Suppressor macrophage treated with lipopolysaccharide for 1 hour (primary cell): ENCODE results near the gene LRRTM4.

Source experiments
- DNase-seq, 3 donors: peaks; one replicate each; pipeline ENCODE4 v3.0.0-alpha.2; 2020 to 2022

LRRTM4 gene

GRCh38 chr2:77521931-77522470 lies at the start of gene LRRTM4:
Gene LRRTM4, minus strand, starts transcription at chr2:77522376.
- no peak for DNase-seq

DNA sequence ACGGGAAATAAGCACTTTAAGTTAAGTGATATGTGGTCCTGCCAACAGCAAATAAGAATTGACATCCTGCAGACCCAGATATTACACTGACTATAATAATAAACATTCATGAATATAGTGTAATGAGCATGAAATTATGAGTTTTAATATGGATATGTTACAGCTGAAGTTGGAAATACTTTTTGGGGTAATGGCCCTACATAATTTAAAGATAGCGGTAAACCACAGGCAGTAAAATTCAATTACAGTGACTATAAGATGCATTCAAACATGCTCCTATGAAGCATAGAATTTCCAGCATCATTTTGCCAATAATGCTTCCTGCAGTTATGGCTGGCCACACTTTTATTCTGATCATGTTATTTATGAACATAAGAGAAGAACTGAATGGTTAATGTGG lies 49.4 kb upstream of the LRRTM4 start:
- DNase-seq = no peak

GRCh38 chr2:77567723-77568122 lies 45.5 kb upstream of the LRRTM4 start:
- DNase-seq = no peak

GRCh38 chr2:77566582-77566981 lies 44.4 kb upstream of the LRRTM4 start:
- no peak for DNase-seq

DNA sequence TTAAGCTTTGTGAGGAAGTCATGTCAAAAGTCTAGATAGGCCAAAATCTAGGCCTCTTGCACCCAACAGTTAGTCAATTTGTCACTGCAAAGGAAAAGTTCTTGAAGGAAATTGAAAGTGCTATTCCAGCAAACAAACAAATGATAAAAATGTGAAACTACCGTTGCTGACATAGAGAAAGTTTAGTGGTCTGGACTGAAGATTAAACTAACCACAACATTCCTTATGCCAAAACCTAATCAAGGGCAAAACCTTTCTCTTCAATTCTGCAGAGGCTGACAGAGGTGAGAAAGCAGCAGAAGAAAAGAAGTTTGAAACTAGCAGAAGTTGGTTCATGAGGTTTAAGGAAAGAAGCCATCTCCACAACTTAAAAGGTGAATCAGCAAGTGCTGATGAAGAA lies 44.0 kb upstream of the LRRTM4 start:
- DNase-seq = no peak

- no peak for DNase-seq
Observed at GRCh38 chr2:77552956-77553355, 30.8 kb upstream of the LRRTM4 start.

DNA sequence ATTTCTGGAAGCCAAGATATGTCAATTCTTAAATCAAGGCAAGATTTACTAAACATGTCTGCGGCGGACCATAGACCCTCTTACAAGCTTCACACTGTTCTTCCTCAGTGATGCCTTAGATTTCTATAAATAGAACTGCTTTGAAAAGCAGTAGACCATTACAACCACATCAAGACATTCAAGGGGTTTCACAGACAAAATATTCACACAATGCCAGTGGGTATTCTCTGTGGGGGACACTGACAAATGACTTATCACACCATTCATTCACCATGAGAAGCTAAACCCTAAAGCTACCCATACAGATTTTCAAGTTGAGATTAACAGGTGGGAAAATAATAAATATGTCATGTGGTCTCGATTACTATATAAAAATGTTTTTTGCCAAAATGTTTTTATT lies 15.9 kb upstream of the LRRTM4 start:
- DNase-seq = no peak

DNA sequence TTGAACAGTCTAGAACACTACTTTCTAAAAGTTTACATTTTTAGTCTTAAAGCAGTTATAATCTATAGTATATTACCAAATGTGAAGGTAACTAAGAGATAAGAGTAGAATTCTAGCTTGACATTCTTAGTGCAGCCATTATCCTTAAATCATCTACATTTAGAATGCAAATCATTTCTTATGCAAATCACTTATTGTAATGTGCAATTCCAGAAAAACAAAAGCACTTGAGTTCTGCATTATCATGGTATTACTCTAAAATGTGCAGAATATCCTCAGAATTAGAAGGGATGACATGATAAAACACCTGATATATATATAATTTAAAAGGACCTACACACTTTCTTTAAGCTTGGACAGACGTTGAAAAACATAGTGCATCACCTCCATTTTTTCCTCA lies 712 bp upstream of the LRRTM4 start:
- no peak for DNase-seq

- no peak for DNase-seq
Observed at GRCh38 chr2:77521548-77521891, 656 bp downstream of the LRRTM4 start.

DNA sequence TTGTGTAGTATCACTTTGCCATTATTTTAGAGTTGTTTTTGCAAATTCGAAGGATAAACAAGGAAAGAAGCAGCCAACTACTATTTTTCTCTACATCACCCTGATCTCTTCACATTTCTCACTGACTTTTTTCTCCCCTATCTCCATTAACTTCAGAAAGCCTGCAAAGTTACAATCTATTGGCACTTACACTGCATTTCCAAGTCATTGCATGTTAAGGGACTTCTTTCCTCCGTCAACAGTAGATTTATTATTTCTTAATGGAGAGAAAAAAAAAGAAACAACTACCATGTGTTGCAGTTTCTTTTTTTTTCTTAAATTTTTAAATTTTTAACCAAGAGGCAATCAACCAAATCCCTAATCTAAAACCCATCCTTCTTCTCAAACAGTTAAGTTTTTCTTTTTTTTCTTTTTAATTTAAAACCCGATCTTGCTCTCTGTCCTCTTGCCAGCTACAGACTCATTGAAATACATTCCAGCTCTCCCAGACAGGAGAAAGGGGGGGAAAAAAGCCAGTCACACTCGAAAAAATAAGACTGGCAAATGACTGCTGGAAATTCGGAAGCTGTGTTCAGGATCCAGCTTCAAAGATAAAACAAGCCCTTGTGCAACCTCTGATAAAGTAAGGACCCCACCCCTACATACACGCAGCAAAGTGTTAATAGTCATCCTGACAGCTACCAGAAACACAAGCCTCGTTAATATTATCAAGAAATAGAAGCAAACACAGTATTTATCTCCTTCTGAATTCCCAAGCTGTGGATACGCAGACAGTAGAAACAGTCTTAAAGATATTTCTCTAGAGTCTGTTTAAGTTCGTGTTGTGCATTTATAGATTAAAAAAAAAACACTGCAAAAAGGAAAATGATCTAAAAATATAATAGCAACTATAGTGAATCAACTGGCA lies 1.3 kb downstream of the LRRTM4 start:
- DNase-seq = no peak

DNA sequence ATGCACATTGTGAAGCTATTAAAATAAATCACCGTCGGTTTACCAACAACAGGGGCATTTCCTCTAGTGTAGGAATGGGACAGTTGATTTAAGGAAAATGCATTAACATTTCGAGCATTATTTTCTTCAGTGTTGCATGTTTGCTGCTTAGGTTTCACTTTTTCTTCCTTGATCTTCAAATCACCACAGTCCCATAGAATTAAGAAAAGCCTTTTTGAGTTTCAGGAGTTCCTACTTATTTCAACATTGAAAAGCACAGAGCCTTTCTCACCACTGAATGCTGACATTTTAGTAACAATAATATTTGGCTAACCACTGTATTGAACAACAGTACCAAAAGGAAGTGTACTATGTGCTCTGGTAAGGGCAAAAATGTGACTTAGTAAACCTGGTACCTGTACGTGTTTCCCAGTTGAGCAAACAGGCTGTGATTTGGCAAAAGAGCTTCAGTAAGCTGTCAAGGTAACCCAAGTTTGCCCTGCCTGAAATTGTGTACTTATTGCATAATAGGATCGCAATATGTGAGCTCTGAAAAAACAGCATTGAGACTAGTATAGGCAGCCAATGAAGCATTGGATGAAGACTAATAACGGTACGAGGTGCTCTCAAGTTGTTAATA lies 2.2 kb downstream of the LRRTM4 start:
- no peak for DNase-seq

- DNase-seq = no peak
Observed at GRCh38 chr2:77519164-77519887, 2.9 kb downstream of the LRRTM4 start.

- DNase-seq = no peak
Observed at GRCh38 chr2:77518311-77518710, 3.9 kb downstream of the LRRTM4 start.

DNA sequence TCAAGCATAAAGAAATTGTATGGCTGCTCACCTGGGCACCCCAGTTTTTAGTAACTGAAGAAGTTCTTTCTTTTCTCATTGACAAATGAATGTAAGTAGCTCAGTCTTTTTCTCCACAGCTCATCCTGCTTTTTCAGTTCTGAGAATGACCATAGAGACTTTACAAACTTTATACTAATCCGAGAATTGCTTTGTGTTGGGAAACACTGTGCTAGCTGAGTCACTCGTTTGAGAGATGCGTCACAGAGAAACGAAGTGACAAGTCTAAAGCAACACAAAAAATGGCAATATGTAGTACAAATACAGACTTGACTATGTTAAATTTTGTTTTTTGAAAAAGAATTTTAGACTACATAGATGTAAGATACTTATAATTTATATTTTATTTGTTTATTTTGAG lies 9.0 kb downstream of the LRRTM4 start:
- no peak for DNase-seq

- DNase-seq = no peak
Observed at GRCh38 chr2:77512507-77512906, 9.7 kb downstream of the LRRTM4 start.

GRCh38 chr2:77508511-77508910 lies 13.7 kb downstream of the LRRTM4 start:
- DNase-seq = no peak

GRCh38 chr2:77507657-77508056 lies 14.5 kb downstream of the LRRTM4 start:
- DNase-seq = no peak

DNA sequence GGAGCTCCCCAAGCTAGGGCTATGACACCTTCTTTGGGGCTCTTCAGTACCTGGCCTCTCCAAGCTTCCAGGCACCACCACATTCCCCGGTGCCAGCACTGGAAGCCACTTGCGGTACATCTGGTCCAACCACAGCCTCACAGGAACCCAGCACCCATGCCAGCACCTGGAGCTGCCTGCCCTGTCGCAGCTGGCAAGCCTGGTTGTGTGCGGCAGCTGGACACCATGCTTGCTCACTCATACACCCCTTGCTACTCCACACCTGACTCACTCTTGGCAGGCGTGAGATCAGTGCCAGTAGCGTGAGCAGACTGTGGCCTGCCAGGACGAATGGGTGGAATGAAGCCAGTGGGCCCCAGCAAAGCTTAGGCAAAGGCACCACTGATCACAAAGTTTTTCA lies 34.0 kb downstream of the LRRTM4 start:
- no peak for DNase-seq

- DNase-seq = no peak
Observed at GRCh38 chr2:77487074-77487803, 34.9 kb downstream of the LRRTM4 start.

DNA sequence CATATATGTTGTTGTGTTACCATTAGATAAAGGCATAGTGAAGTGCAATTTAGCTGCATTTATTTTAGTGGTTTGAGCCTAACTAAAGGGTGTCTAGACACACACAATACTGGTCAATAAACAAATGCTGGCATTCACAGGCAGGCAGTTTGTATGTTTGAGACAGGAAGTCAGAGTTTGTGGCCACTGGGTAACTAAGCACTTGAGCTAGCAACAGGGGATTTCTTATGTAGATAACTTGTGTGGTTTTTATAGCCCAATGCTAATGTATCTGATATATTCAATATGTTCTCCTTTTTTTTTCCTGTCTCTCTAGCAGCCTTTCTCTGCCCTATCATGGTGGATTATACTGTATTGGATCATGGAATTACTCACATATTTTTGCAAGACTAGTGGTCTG lies 38.1 kb downstream of the LRRTM4 start:
- DNase-seq = no peak

DNA sequence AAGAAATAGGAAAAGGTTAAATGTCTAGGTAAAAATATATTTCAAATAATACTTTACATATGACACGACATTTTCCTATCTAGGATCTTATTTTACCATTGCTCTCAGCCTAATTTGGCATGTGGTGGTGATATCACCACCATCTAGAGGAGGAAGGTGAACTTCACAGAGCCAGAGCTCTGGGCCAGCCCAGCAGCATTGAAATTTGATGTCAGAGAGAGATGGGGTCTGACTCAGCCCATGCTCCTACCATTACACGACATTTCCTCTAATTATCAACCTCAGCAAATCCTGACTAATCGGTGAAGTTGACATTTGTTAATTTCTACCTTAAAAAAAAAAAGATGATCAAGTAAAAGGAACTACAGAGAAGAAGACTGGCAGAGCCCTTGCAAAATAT lies 42.3 kb downstream of the LRRTM4 start:
- DNase-seq = no peak

- DNase-seq = no peak
Observed at GRCh38 chr2:77479395-77479794, 42.8 kb downstream of the LRRTM4 start.

DNA sequence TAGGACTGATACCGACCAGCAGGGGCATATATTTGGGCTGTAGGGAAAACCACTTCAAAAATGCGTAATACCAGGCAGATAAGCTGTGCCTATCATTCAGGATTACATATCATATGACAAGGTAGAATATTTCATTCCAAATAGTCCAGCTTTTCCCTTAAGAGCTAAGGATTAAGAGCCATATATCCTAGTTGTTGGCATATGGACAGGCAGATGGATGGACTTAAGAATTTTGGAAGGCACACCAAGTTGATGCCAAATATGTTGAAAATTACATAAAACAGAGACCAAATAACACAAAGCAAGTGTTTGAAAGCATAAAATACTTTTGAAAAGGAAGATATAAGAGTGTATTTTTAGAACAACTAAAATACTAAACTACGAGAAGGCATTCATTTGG lies 52.1 kb downstream of the LRRTM4 start:
- no peak for DNase-seq
